ENCODE data around the gene PARD3B. TPM values are rescaled to one million over a fixed set of nuclear protein-coding genes. Genes with fewer than 3 reads are reported as not detected.

Gene PARD3B
- total RNA-seq, 2 experiments from 2014 or later: 0.23 to 0.53 TPM

- POLR2A ChIA-PET: no interaction called here
- Mint-ChIP-seq H3K27ac (no peak overlapping the region), H3K9me3 (no peaks in the 10 kb centered on the region), H3K4me1 (peaks cover 4% of the 10 kb centered on the region), H3K36me3 (ENCODE audit: low read depth) (no peaks in the 10 kb centered on the region), H3K27me3 (no peaks in the 10 kb centered on the region), H3K4me3 (no peak overlapping the region)
- CTCF ChIA-PET: no interaction called here
- DNase-seq: no peak
Observed at GRCh38 chr2:205636549-205637319, 1091.5 kb downstream of the PARD3B start.

DNA sequence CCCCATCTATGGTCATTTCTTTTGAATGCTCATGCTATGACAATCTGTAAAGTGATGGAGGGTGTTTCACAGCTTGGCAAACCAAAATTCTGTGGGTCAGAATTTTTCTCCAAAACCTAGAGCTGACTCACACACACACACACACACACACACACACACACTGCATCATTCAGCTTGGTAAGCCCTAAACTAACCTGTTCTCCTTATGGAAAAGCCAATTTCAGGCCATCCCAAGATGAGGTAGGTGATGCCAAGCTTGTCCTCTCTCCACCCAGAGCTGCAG lies 1092.0 kb downstream of the PARD3B start:
- CTCF ChIA-PET: no interaction called here
- H3K27ac Mint-ChIP-seq: no peak overlapping the region

GRCh38 chr2:205637779-205638503 lies 1092.7 kb downstream of the PARD3B start:
- Mint-ChIP-seq H3K4me1 (peaks cover 4% of the 10 kb centered on the region), H3K27ac (no peak overlapping the region)

More for the DNA sequence above, 1092.0 kb downstream of the PARD3B start:
- POLR2A ChIA-PET: no interaction called here
- H3K27me3 Mint-ChIP-seq: no peaks in the 10 kb centered on the region
- no peak for DNase-seq
- H3K4me1 Mint-ChIP-seq: peaks cover 4% of the 10 kb centered on the region
- H3K9me3 Mint-ChIP-seq: no peaks in the 10 kb centered on the region
- no peak overlapping the region for H3K4me3 Mint-ChIP-seq
- H3K36me3 Mint-ChIP-seq (ENCODE audit: low read depth): no peaks in the 10 kb centered on the region

DNA sequence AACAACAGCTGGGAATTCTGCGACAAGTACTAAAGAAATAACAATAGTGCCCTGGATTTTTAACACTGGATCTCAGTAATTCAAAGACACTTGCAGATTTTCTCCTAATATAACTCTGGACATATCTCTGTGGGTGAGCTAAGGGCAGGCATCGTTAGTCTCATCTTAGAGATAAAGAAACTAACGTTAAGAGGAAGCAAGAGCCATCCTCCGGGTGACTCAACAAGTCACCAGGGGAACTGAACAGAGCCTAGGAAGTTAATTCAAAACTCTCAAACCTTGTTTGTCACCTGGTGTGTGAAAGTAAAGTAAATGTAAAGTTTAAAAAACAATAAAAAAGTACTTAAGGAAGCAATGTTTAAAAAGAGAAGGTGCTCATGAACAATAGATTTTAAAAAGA lies 1095.4 kb downstream of the PARD3B start:
- H3K4me1 Mint-ChIP-seq: peaks cover 4% of the 10 kb centered on the region
- CTCF ChIA-PET: interaction anchor here (0.7 kb wide), 1 partner anchor 10 kb away, joined by 3 read pairs; no protein-coding TSS in a partner anchor

More at GRCh38 chr2:205637779-205638503, 1092.7 kb downstream of the PARD3B start:
- Mint-ChIP-seq H3K27me3 (no peaks in the 10 kb centered on the region), H3K36me3 (ENCODE audit: low read depth) (no peaks in the 10 kb centered on the region), H3K9me3 (no peaks in the 10 kb centered on the region), H3K4me3 (no peak overlapping the region)
- ChIA-PET POLR2A (no interaction called here), CTCF (no interaction called here)
- no peak for DNase-seq

DNA sequence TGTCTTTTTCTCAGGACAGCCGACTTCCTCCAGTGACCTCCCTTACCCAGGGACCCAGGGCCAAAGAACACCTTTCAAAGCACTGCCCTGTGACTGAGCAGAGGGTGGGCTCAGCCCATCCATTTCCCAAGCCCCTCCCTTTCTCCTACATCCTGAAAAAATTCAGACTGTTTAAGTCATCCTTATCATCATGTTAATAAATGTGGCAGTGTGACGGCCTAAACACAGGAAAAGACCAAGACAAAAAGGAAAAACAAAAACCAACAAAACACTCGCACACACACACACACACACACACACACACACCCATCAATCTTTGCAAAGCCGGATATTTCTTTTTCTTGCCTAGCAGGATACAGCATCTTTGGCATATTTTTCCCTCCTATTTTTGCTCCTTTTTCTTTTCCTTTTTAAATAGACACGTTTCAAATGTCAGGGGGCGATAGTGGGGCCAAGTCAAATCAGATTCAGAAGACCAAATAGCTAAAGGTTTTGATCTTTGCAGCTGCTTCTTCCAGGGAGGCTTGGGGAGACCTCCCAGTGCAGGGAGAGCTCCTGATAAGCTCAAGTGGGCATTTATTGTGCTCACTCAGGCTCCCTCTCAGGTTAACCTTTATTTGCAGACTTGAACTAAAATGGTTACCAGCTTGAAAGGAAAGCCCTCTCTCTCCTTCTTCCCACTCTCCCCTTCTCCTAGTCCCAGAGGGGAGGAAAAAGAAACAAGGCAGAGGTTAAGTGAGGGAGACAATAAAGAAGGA lies 1097.5 kb downstream of the PARD3B start:
- no peaks in the 10 kb centered on the region for H3K36me3 Mint-ChIP-seq (ENCODE audit: low read depth)
- no peak overlapping the region for H3K4me3 Mint-ChIP-seq
- H3K9me3 Mint-ChIP-seq: no peaks in the 10 kb centered on the region
- no peak overlapping the region for H3K27ac Mint-ChIP-seq
- no peaks in the 10 kb centered on the region for H3K4me1 Mint-ChIP-seq
- CTCF ChIA-PET: no interaction called here
- POLR2A ChIA-PET: no interaction called here
- peaks cover 3% of the 10 kb centered on the region for H3K27me3 Mint-ChIP-seq
- no peak for DNase-seq

More for the DNA sequence above, 1095.4 kb downstream of the PARD3B start:
- no peaks in the 10 kb centered on the region for H3K36me3 Mint-ChIP-seq (ENCODE audit: low read depth)
- no peak overlapping the region for H3K4me3 Mint-ChIP-seq
- no peak for DNase-seq
- H3K27me3 Mint-ChIP-seq: no peaks in the 10 kb centered on the region
- H3K9me3 Mint-ChIP-seq: no peaks in the 10 kb centered on the region
- POLR2A ChIA-PET: interaction anchor here (1.2 kb wide), 1 partner anchor 23 kb away, joined by 3 read pairs; no protein-coding TSS in a partner anchor
- H3K27ac Mint-ChIP-seq: no peak overlapping the region

GRCh38 chr2:205643391-205643885 lies 1098.2 kb downstream of the PARD3B start:
- peaks cover 3% of the 10 kb centered on the region for H3K27me3 Mint-ChIP-seq
- DNase-seq: no peak
- no peak overlapping the region for H3K27ac Mint-ChIP-seq
- H3K4me1 Mint-ChIP-seq: no peaks in the 10 kb centered on the region
- ChIA-PET POLR2A (no interaction called here), CTCF (no interaction called here)
- no peaks in the 10 kb centered on the region for H3K36me3 Mint-ChIP-seq (ENCODE audit: low read depth)
- H3K4me3 Mint-ChIP-seq: no peak overlapping the region
- no peaks in the 10 kb centered on the region for H3K9me3 Mint-ChIP-seq

GRCh38 chr2:205644018-205644417 lies 1098.7 kb downstream of the PARD3B start:
- CTCF ChIA-PET: no interaction called here
- H3K4me3 Mint-ChIP-seq: no peak overlapping the region
- no peak overlapping the region for H3K27ac Mint-ChIP-seq
- H3K27me3 Mint-ChIP-seq: peaks cover 3% of the 10 kb centered on the region
- no peaks in the 10 kb centered on the region for H3K4me1 Mint-ChIP-seq
- DNase-seq: no peak
- no peaks in the 10 kb centered on the region for H3K36me3 Mint-ChIP-seq (ENCODE audit: low read depth)
- POLR2A ChIA-PET: no interaction called here
- H3K9me3 Mint-ChIP-seq: no peaks in the 10 kb centered on the region

- no peak for DNase-seq
- Mint-ChIP-seq H3K36me3 (ENCODE audit: low read depth) (no peaks in the 10 kb centered on the region), H3K4me3 (no peak overlapping the region), H3K4me1 (no peaks in the 10 kb centered on the region), H3K9me3 (no peaks in the 10 kb centered on the region), H3K27me3 (peaks cover 3% of the 10 kb centered on the region), H3K27ac (no peak overlapping the region)
- ChIA-PET POLR2A (no interaction called here), CTCF (no interaction called here)
Observed at GRCh38 chr2:205646680-205647079, 1101.4 kb downstream of the PARD3B start.

GRCh38 chr2:205650450-205650849 lies 1105.2 kb downstream of the PARD3B start:
- no peaks in the 10 kb centered on the region for H3K9me3 Mint-ChIP-seq
- CTCF ChIA-PET: no interaction called here
- no peak overlapping the region for H3K27ac Mint-ChIP-seq
- no peak overlapping the region for H3K4me3 Mint-ChIP-seq
- POLR2A ChIA-PET: no interaction called here
- H3K27me3 Mint-ChIP-seq: peaks cover 3% of the 10 kb centered on the region
- H3K4me1 Mint-ChIP-seq: no peaks in the 10 kb centered on the region
- no peak for DNase-seq
- H3K36me3 Mint-ChIP-seq (ENCODE audit: low read depth): no peaks in the 10 kb centered on the region

DNA sequence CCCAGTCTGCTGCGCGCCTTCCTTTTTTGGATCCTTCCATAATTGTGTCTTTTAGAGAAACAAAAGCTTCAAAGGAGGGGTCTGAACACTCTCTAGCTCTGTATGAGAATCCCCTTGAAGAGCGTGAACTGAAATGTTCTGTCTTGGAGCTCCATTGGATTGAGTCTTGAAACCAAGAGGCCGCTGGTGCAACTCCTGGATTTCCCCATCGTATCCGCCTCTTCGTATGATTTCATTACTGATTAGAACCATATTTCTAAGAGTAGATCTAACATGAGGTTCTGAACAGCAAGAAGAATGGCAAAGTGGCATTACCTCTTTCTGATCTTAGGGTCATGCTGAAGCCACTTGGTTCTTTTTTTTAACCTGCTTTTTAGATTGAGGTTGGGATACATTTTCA lies 1105.7 kb downstream of the PARD3B start:
- peaks cover 3% of the 10 kb centered on the region for H3K27me3 Mint-ChIP-seq
- H3K4me1 Mint-ChIP-seq: no peaks in the 10 kb centered on the region
- no peaks in the 10 kb centered on the region for H3K36me3 Mint-ChIP-seq (ENCODE audit: low read depth)
- DNase-seq: no peak
- no peaks in the 10 kb centered on the region for H3K9me3 Mint-ChIP-seq
- no peak overlapping the region for H3K27ac Mint-ChIP-seq
- CTCF ChIA-PET: interaction anchor here (0.6 kb wide), 1 partner anchor 10 kb away, joined by 3 read pairs; no protein-coding TSS in a partner anchor
- H3K4me3 Mint-ChIP-seq: no peak overlapping the region
- POLR2A ChIA-PET: no interaction called here

- Mint-ChIP-seq H3K4me1 (no peaks in the 10 kb centered on the region), H3K9me3 (no peaks in the 10 kb centered on the region), H3K36me3 (ENCODE audit: low read depth) (no peaks in the 10 kb centered on the region), H3K27ac (no peak overlapping the region), H3K27me3 (peaks cover 3% of the 10 kb centered on the region), H3K4me3 (no peak overlapping the region)
- CTCF ChIA-PET: no interaction called here
- no peak for DNase-seq
- POLR2A ChIA-PET: no interaction called here
Observed at GRCh38 chr2:205651719-205652118, 1106.4 kb downstream of the PARD3B start.

DNA sequence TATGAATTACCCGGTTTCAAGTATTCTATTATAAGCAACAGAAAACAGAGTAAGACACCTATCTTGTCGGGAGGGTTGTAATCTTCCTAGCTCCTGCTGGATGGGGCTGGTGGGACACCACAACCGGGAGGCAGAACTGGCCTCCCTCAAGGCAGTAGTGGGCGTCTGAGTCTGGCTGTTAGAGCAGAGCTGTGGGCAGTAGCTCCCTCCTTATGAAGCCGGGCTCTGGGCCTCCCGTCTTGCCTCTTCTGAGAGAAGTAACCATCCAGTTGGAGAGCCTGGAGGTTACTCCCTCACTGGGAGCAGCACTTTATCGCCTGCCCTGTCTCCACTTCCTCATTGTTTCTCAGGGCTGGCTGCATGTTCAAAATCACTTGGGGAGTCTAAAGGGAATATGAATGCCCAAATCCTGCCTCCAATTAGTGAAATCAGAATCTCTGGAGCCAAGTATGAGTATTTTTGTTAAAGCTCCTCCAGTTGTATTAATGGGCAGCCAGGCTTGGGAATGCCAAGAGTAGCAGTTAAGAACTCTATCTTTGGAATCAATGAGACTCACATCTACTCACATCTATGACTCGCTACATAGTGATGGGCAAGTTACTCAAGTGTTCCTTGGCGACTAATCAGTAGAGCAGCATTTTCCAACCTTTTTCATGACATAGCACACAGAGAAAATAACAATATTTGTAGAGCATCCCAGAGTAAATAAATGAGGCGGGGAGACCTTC lies 1109.8 kb downstream of the PARD3B start:
- Mint-ChIP-seq H3K27me3 (no peaks in the 10 kb centered on the region), H3K4me1 (no peaks in the 10 kb centered on the region), H3K36me3 (ENCODE audit: low read depth) (no peaks in the 10 kb centered on the region), H3K27ac (no peak overlapping the region), H3K9me3 (no peaks in the 10 kb centered on the region), H3K4me3 (no peak overlapping the region)
- no peak for DNase-seq
- POLR2A ChIA-PET: no interaction called here
- CTCF ChIA-PET: no interaction called here
